HG03039 (cell line): Measurements from ENCODE around the gene TEAD4.

Source experiments
- ATAC-seq: cut with Tn5 transposase; IDR thresholded peaks from one replicate; pipeline ENCODE4 v1.9.1; 2021; ENCODE audit warnings: mild to moderate bottlenecking, moderate library complexity; ENCODE audit not compliant: unreplicated experiment

TEAD4 gene

GRCh38 chr12:2959192-2959504, at the start of gene TEAD4:
TSS of gene TEAD4 (plus strand) at chr12:2959397.
- no peak for ATAC-seq

GRCh38 chr12:2912216-2912575, 47.0 kb upstream of the TEAD4 start:
- no peak for ATAC-seq

- no peak for ATAC-seq
Measured at GRCh38 chr12:2919249-2919648, 39.9 kb upstream of the TEAD4 start.

- no peak for ATAC-seq
Measured at GRCh38 chr12:2922329-2922728, 36.9 kb upstream of the TEAD4 start.

- no peak for ATAC-seq
Measured at GRCh38 chr12:2923057-2923456, 36.1 kb upstream of the TEAD4 start.

GRCh38 chr12:2924019-2924418, 35.2 kb upstream of the TEAD4 start:
- ATAC-seq: no peak

- ATAC-seq: no peak
Measured at GRCh38 chr12:2925322-2925995, 33.7 kb upstream of the TEAD4 start.

GRCh38 chr12:2930865-2931264, 28.3 kb upstream of the TEAD4 start:
- ATAC-seq: no peak

- no peak for ATAC-seq
Measured at GRCh38 chr12:2933586-2933985, 25.6 kb upstream of the TEAD4 start.

- ATAC-seq: no peak
Measured at GRCh38 chr12:2934371-2934770, 24.8 kb upstream of the TEAD4 start.

GRCh38 chr12:2936301-2936700, 22.9 kb upstream of the TEAD4 start:
- ATAC-seq: no peak

- no peak for ATAC-seq
Measured at GRCh38 chr12:2937500-2937899, 21.7 kb upstream of the TEAD4 start.

GRCh38 chr12:2939191-2939590, 20.0 kb upstream of the TEAD4 start:
- ATAC-seq: no peak

GRCh38 chr12:2940564-2940963, 18.6 kb upstream of the TEAD4 start:
- ATAC-seq: no peak

GRCh38 chr12:2941524-2941923, 17.7 kb upstream of the TEAD4 start:
- no peak for ATAC-seq

GRCh38 chr12:2944401-2945047, 14.7 kb upstream of the TEAD4 start:
- no peak for ATAC-seq

- no peak for ATAC-seq
Measured at GRCh38 chr12:2949411-2949810, 9.8 kb upstream of the TEAD4 start.

GRCh38 chr12:2955888-2956287, 3.3 kb upstream of the TEAD4 start:
- ATAC-seq: no peak

- ATAC-seq: no peak
Measured at GRCh38 chr12:2957816-2958431, 1.3 kb upstream of the TEAD4 start.

- ATAC-seq: no peak
Measured at GRCh38 chr12:2958432-2959191, 585 bp upstream of the TEAD4 start.

GRCh38 chr12:2959505-2960389, 550 bp downstream of the TEAD4 start:
- ATAC-seq: no peak
